ENCODE data around the gene GAST. TPM values are rescaled to one million over a fixed set of nuclear protein-coding genes. Genes with fewer than 3 reads are reported as not detected.

GAST gene
- total and polyA plus RNA-seq, 2 of the 13 experiments (the other 11 are each of a cell fraction or from before 2014, with no cell fraction given): 0.32 to 0.42 TPM

DNA sequence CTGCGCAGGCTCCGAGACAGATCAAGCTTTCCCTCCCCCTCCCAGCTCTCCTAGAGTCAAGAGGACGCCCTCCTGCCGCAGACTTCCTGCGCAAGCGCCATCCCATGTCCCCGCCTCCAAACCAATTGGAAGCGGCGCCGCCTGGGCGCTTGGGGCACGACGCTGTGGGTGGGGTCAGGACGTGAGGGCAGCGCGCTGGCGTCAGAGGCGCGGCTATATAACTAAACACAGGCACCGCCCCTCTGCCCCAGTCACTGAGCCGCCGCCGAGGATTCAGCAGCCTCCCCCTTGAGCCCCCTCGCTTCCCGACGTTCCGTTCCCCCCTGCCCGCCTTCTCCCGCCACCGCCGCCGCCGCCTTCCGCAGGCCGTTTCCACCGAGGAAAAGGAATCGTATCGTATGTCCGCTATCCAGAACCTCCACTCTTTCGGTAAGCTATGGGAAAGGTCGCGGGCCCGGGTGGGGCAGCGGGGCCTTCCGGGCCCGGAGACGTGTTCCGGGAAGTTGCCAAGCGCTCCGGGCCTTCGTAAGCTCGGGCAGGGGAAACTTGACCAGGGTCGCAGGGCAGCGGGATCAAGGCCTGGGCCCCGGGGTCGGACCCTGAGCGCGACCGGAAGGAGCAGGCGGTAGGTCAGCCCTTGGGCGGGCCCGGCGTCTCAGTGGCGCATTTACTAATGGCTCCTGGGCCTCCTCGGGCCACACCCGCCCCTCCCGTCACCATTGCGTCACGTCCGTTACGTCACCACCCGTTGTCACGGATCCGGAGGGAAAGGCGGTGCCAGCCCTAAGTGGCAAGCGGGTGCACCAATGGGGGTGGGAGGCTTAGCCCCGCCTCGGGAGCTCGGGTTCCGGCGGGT is 23.3 kb upstream of the GAST start, which contains the start of gene EIF1 (continued):
- TF ChIP-seq, protein P1, sequence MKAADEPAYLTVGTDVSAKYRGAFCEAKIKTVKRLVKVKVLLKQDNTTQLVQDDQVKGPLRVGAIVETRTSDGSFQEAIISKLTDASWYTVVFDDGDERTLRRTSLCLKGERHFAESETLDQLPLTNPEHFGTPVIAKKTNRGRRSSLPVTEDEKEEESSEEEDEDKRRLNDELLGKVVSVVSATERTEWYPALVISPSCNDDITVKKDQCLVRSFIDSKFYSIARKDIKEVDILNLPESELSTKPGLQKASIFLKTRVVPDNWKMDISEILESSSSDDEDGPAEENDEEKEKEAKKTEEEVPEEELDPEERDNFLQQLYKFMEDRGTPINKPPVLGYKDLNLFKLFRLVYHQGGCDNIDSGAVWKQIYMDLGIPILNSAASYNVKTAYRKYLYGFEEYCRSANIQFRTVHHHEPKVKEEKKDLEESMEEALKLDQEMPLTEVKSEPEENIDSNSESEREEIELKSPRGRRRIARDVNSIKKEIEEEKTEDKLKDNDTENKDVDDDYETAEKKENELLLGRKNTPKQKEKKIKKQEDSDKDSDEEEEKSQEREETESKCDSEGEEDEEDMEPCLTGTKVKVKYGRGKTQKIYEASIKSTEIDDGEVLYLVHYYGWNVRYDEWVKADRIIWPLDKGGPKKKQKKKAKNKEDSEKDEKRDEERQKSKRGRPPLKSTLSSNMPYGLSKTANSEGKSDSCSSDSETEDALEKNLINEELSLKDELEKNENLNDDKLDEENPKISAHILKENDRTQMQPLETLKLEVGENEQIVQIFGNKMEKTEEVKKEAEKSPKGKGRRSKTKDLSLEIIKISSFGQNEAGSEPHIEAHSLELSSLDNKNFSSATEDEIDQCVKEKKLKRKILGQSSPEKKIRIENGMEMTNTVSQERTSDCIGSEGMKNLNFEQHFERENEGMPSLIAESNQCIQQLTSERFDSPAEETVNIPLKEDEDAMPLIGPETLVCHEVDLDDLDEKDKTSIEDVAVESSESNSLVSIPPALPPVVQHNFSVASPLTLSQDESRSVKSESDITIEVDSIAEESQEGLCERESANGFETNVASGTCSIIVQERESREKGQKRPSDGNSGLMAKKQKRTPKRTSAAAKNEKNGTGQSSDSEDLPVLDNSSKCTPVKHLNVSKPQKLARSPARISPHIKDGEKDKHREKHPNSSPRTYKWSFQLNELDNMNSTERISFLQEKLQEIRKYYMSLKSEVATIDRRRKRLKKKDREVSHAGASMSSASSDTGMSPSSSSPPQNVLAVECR (CRISPR knock-in tag; IDR thresholded peaks at IDR 0.05; ENCODE audit: borderline replicate concordance): no peak; the same call in 1 of the 2 replicates
- no peak for TF ChIP-seq ZNF672 (CRISPR knock-in tag; IDR thresholded peaks at IDR 0.05)
- peak; percentile 94 for TF ChIP-seq MEF2D (CRISPR knock-in tag; IDR thresholded peaks at IDR 0.05)
- TF ChIP-seq ZNF652 (CRISPR knock-in tag; IDR thresholded peaks at IDR 0.05; ENCODE audit: borderline replicate concordance, low read depth): 0 out of 2 replicates have a peak, but pooled peaks have one; percentile 10
- no peak for TF ChIP-seq NFIC (IDR thresholded peaks at IDR 0.05; ENCODE audit: low read length)
- TF ChIP-seq, protein P2, sequence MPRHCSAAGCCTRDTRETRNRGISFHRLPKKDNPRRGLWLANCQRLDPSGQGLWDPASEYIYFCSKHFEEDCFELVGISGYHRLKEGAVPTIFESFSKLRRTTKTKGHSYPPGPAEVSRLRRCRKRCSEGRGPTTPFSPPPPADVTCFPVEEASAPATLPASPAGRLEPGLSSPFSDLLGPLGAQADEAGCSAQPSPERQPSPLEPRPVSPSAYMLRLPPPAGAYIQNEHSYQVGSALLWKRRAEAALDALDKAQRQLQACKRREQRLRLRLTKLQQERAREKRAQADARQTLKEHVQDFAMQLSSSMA (CRISPR knock-in tag; IDR thresholded peaks at IDR 0.05): peak; percentile 55; the same call in 1 of the 2 replicates
- no peak for TF ChIP-seq ZNF720 (CRISPR knock-in tag; IDR thresholded peaks at IDR 0.05)
- no peak; the same call in 1 of the 2 replicates for TF ChIP-seq NFKBIZ (CRISPR knock-in tag; IDR thresholded peaks at IDR 0.05)
- peak; percentile 75 for TF ChIP-seq RXRB (CRISPR knock-in tag; IDR thresholded peaks at IDR 0.05; ENCODE audit: borderline replicate concordance)
- no peak for TF ChIP-seq SAP130 (CRISPR knock-in tag; IDR thresholded peaks at IDR 0.05; ENCODE audit: low read depth)
- no peak; the same call in 1 of the 2 replicates for TF ChIP-seq HHEX (CRISPR knock-in tag; IDR thresholded peaks at IDR 0.05)
- peak; percentile 6; the same call in 1 of the 2 replicates for TF ChIP-seq MAF1 (CRISPR knock-in tag; IDR thresholded peaks at IDR 0.05; ENCODE audit: borderline replicate concordance)
- TF ChIP-seq, protein P3, sequence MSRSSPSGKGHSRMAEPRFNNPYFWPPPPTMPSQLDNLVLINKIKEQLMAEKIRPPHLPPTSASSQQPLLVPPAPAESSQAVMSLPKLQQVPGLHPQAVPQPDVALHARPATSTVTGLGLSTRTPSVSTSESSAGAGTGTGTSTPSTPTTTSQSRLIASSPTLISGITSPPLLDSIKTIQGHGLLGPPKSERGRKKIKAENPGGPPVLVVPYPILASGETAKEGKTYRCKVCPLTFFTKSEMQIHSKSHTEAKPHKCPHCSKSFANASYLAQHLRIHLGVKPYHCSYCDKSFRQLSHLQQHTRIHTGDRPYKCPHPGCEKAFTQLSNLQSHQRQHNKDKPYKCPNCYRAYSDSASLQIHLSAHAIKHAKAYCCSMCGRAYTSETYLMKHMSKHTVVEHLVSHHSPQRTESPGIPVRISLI (CRISPR knock-in tag; IDR thresholded peaks at IDR 0.05; ENCODE audit: borderline replicate concordance): peak; percentile 14; the same call in 1 of the 2 replicates
- no peak for TF ChIP-seq SP140L (CRISPR knock-in tag; IDR thresholded peaks at IDR 0.05; ENCODE audit: borderline replicate concordance)
- TF ChIP-seq ZNF160 (CRISPR knock-in tag; IDR thresholded peaks at IDR 0.05): peak; percentile 91
- TF ChIP-seq, protein P4, sequence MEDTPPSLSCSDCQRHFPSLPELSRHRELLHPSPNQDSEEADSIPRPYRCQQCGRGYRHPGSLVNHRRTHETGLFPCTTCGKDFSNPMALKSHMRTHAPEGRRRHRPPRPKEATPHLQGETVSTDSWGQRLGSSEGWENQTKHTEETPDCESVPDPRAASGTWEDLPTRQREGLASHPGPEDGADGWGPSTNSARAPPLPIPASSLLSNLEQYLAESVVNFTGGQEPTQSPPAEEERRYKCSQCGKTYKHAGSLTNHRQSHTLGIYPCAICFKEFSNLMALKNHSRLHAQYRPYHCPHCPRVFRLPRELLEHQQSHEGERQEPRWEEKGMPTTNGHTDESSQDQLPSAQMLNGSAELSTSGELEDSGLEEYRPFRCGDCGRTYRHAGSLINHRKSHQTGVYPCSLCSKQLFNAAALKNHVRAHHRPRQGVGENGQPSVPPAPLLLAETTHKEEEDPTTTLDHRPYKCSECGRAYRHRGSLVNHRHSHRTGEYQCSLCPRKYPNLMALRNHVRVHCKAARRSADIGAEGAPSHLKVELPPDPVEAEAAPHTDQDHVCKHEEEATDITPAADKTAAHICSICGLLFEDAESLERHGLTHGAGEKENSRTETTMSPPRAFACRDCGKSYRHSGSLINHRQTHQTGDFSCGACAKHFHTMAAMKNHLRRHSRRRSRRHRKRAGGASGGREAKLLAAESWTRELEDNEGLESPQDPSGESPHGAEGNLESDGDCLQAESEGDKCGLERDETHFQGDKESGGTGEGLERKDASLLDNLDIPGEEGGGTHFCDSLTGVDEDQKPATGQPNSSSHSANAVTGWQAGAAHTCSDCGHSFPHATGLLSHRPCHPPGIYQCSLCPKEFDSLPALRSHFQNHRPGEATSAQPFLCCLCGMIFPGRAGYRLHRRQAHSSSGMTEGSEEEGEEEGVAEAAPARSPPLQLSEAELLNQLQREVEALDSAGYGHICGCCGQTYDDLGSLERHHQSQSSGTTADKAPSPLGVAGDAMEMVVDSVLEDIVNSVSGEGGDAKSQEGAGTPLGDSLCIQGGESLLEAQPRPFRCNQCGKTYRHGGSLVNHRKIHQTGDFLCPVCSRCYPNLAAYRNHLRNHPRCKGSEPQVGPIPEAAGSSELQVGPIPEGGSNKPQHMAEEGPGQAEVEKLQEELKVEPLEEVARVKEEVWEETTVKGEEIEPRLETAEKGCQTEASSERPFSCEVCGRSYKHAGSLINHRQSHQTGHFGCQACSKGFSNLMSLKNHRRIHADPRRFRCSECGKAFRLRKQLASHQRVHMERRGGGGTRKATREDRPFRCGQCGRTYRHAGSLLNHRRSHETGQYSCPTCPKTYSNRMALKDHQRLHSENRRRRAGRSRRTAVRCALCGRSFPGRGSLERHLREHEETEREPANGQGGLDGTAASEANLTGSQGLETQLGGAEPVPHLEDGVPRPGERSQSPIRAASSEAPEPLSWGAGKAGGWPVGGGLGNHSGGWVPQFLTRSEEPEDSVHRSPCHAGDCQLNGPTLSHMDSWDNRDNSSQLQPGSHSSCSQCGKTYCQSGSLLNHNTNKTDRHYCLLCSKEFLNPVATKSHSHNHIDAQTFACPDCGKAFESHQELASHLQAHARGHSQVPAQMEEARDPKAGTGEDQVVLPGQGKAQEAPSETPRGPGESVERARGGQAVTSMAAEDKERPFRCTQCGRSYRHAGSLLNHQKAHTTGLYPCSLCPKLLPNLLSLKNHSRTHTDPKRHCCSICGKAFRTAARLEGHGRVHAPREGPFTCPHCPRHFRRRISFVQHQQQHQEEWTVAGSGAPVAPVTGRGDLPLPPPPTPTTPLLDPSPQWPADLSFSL (CRISPR knock-in tag; IDR thresholded peaks at IDR 0.05): no peak

Data from HepG2 (cell line).